ENCODE results near the gene ADSS1.
A peak's percentile ranks its signal among the peaks of the same experiment; 100 is the strongest.

ADSS1 gene

GRCh38 chr14:104723651-104724406 lies at the start of gene ADSS1:
ADSS1 (plus strand) TSS chr14:104724229; CDS start chr14:104724271, 42 bp downstream.
- TF ChIP-seq CTCF (IDR thresholded peaks at IDR 0.05; ENCODE audit: low read length, missing control alignments) = peak; percentile 51
- H3K4me3 ChIP-seq (replicated peaks; ENCODE audit: low read depth, low read length) = peak within 1 kb of the TSS; percentile 49
- DNase-seq (ENCODE audit: low read depth) = peak; percentile 32

GRCh38 chr14:104675447-104675846 lies 48.6 kb upstream of the ADSS1 start:
- no peak for DNase-seq (ENCODE audit: low read depth)
- H3K4me3 ChIP-seq (replicated peaks; ENCODE audit: low read depth, low read length) = no peak overlapping the region
- TF ChIP-seq CTCF (IDR thresholded peaks at IDR 0.05; ENCODE audit: low read length, missing control alignments) = no peak

GRCh38 chr14:104676130-104676693 lies 47.8 kb upstream of the ADSS1 start:
- no peak overlapping the region for H3K4me3 ChIP-seq (replicated peaks; ENCODE audit: low read depth, low read length)
- no peak for TF ChIP-seq CTCF (IDR thresholded peaks at IDR 0.05; ENCODE audit: low read length, missing control alignments)
- no peak for DNase-seq (ENCODE audit: low read depth)

GRCh38 chr14:104676694-104677511 lies 47.1 kb upstream of the ADSS1 start:
- TF ChIP-seq CTCF (IDR thresholded peaks at IDR 0.05; ENCODE audit: low read length, missing control alignments) = no peak
- no peak for DNase-seq (ENCODE audit: low read depth)
- H3K4me3 ChIP-seq (replicated peaks; ENCODE audit: low read depth, low read length) = peak overlapping the region; percentile 51

- peak; percentile 80 for DNase-seq (ENCODE audit: low read depth)
- peak overlapping the region; percentile 51 for H3K4me3 ChIP-seq (replicated peaks; ENCODE audit: low read depth, low read length)
- no peak for TF ChIP-seq CTCF (IDR thresholded peaks at IDR 0.05; ENCODE audit: low read length, missing control alignments)
These were observed 46.3 kb upstream of the ADSS1 start for GRCh38 chr14:104677512-104678332.

GRCh38 chr14:104678346-104678745 lies 45.7 kb upstream of the ADSS1 start:
- peak overlapping the region; percentile 51 for H3K4me3 ChIP-seq (replicated peaks; ENCODE audit: low read depth, low read length)
- no peak for DNase-seq (ENCODE audit: low read depth)
- TF ChIP-seq CTCF (IDR thresholded peaks at IDR 0.05; ENCODE audit: low read length, missing control alignments) = no peak

Measured in fibroblast of pulmonary artery (primary cell).